ENCODE measurements around the gene EPHB2. TPM values are rescaled to one million over a fixed set of nuclear protein-coding genes. Genes with fewer than 3 reads are reported as not detected.

The EPHB2 gene
- total and polyA plus RNA-seq, 7 experiments from 2014 or later: 0.27 to 2.2 (median 0.49) TPM; not detected in 3

DNA sequence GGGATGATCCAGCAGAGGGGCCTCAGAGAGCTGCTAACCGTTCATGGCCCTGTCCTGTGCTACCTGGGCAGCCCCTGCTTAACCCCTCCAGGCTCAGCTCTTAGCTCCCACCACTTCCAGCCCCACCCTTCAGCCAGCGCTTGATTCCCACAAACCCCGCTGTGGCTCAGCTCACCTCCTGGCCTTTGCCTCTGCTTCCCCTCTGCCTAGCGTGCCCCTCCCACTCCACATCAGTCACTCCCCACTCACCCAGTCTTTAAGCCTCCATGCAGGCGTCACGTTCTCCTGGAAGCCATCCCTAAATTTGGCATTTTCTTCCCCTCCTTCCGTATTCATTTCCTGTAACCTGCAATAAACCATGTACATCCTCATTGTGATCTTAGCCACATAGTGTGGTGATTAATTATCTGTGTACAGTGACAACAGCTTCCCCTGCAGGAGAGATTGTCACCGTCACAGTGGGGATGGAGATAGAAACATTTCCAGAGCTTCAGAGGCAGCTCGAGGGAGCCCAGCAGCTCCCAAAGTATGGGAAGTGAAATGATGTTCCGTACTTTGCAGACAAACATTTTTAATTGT lies 65.5 kb downstream of the EPHB2 start:
- Histone ChIP-seq H3K27ac (ENCODE audit: low read depth, low read length) (no peak overlapping the region), H3K27me3 (ENCODE audit: control insufficient read depth in 2 of 2, insufficient read depth in 2 of 2, low read length in 2 of 2) (no peaks in the 10 kb centered on the region), H3K9me3 (ENCODE audit: control insufficient read depth in 2 of 3, low read length in 3 of 3) (no peaks in the 10 kb centered on the region), H3K36me3 (ENCODE audit: control insufficient read depth in 2 of 3, insufficient read depth in 3 of 3, low read length in 3 of 3) (no peaks in the 10 kb centered on the region), H3K4me3 (ENCODE audit: low read length) (no peak overlapping the region), H3K4me1 (ENCODE audit: control insufficient read depth in 2 of 2, insufficient read depth in 2 of 2, low read length in 2 of 2) (no peaks in the 10 kb centered on the region)
- ChIA-PET CTCF (interaction anchor here (0.6 kb wide), 1 partner anchor 272 kb away, joined by 3 read pairs; no protein-coding TSS in a partner anchor), POLR2A (no interaction called here)
- Mint-ChIP-seq H3K36me3 (no peaks in the 10 kb centered on the region), H3K27me3 (peaks cover 4 to 28% (median 18%) of the 10 kb centered on the region in 5 donors), H3K9me3 (peaks cover 0 to 2% (median 0%) of the 10 kb centered on the region in 11 donors), H3K4me3 (no peak overlapping the region), H3K4me1 (peaks cover 0 to 6% (median 0%) of the 10 kb centered on the region in 7 donors), H3K27ac (no peak overlapping the region)
- DNase-seq (no peak), ATAC-seq (no peak)
- intact Hi-C loops (cut with micrococcal nuclease): no loop called here

DNA sequence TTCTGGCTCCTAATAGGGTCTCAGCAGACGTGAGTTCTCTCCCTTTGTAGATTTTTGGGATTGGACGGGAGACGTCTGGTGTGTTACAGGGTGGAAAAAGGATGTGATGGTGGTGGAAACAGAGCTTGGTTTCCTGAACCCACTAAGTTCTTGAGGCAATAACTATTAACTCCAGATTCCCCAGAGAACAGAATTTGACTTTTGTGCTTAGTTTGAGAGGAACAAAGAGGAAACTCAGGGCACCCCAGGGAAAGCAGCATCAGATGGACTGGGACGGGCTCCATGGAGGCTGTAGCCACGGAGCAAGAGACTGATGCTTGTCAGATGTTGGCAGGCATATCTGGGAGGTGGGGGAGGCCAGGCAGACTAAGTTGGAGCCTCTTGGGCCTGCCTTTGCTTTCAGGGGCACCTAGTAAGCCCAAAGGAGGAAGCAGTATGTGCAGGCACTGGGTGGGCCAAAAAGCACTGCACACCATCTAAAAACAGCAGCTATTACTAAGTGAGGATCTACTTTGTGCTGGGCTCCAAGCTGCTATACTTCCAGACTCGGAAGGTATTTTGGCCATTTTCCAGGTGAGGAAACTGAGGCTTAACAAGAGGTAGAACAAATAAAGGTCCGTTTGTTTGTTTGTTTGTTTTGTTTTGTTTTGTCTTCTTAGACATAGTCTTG lies 66.9 kb downstream of the EPHB2 start:
- Histone ChIP-seq H3K4me1 (ENCODE audit: control insufficient read depth in 2 of 2, insufficient read depth in 2 of 2, low read length in 2 of 2) (no peaks in the 10 kb centered on the region), H3K27ac (ENCODE audit: low read depth, low read length) (no peak overlapping the region), H3K9me3 (ENCODE audit: control insufficient read depth in 2 of 3, low read length in 3 of 3) (no peaks in the 10 kb centered on the region), H3K27me3 (ENCODE audit: control insufficient read depth in 2 of 2, insufficient read depth in 2 of 2, low read length in 2 of 2) (no peaks in the 10 kb centered on the region), H3K36me3 (ENCODE audit: control insufficient read depth in 2 of 3, insufficient read depth in 3 of 3, low read length in 3 of 3) (no peaks in the 10 kb centered on the region), H3K4me3 (ENCODE audit: low read length) (no peak overlapping the region)
- no peak for DNase-seq
- no peak overlapping the region for H3K4me3 Mint-ChIP-seq
- H3K27ac Mint-ChIP-seq: no peak overlapping the region
- no peaks in the 10 kb centered on the region for H3K36me3 Mint-ChIP-seq
- intact Hi-C loops (cut with micrococcal nuclease): no loop called here
- H3K4me1 Mint-ChIP-seq: peaks cover 0 to 6% (median 0%) of the 10 kb centered on the region in 7 donors
- H3K27me3 Mint-ChIP-seq: peaks cover 4 to 28% (median 18%) of the 10 kb centered on the region in 5 donors
- ChIA-PET POLR2A (no interaction called here), CTCF (no interaction called here)
- peaks cover 0 to 2% (median 0%) of the 10 kb centered on the region in 11 donors for H3K9me3 Mint-ChIP-seq
- no peak for ATAC-seq

DNA sequence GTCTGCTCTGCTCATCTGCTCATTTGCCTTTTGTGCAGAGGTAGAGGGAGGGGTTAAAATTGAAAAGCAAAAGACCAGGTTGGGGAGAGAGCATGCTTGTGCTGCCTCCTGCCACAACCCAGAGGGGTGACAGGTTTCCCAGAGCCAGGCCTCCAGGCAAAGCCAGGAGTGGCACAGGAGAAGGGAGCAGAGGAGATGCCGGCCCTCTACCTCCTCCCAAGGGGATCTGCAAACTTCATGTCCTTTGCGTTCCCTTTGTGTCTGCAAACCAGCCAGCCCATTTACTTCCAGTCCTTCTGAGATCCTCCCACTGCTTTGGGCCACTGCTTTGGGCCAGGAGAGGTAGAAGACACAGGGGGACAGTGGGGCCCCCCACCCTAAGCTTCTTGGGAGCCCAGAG lies 67.8 kb downstream of the EPHB2 start:
- Mint-ChIP-seq H3K27me3 (peaks cover 4 to 28% (median 18%) of the 10 kb centered on the region in 5 donors), H3K4me3 (no peak overlapping the region), H3K4me1 (peaks cover 0 to 6% (median 0%) of the 10 kb centered on the region in 7 donors), H3K27ac (no peak overlapping the region), H3K36me3 (no peaks in the 10 kb centered on the region), H3K9me3 (peaks cover 0 to 2% (median 0%) of the 10 kb centered on the region in 11 donors)
- Histone ChIP-seq H3K27ac (ENCODE audit: low read depth, low read length) (no peak overlapping the region), H3K4me1 (ENCODE audit: control insufficient read depth in 2 of 2, insufficient read depth in 2 of 2, low read length in 2 of 2) (no peaks in the 10 kb centered on the region), H3K36me3 (ENCODE audit: control insufficient read depth in 2 of 3, insufficient read depth in 3 of 3, low read length in 3 of 3) (no peaks in the 10 kb centered on the region), H3K4me3 (ENCODE audit: low read length) (no peak overlapping the region), H3K27me3 (ENCODE audit: control insufficient read depth in 2 of 2, insufficient read depth in 2 of 2, low read length in 2 of 2) (no peaks in the 10 kb centered on the region), H3K9me3 (ENCODE audit: control insufficient read depth in 2 of 3, low read length in 3 of 3) (no peaks in the 10 kb centered on the region)
- intact Hi-C loops (cut with micrococcal nuclease): no loop called here
- CTCF ChIA-PET: no interaction called here
- POLR2A ChIA-PET: no interaction called here
- no peak for ATAC-seq
- DNase-seq: no peak

DNA sequence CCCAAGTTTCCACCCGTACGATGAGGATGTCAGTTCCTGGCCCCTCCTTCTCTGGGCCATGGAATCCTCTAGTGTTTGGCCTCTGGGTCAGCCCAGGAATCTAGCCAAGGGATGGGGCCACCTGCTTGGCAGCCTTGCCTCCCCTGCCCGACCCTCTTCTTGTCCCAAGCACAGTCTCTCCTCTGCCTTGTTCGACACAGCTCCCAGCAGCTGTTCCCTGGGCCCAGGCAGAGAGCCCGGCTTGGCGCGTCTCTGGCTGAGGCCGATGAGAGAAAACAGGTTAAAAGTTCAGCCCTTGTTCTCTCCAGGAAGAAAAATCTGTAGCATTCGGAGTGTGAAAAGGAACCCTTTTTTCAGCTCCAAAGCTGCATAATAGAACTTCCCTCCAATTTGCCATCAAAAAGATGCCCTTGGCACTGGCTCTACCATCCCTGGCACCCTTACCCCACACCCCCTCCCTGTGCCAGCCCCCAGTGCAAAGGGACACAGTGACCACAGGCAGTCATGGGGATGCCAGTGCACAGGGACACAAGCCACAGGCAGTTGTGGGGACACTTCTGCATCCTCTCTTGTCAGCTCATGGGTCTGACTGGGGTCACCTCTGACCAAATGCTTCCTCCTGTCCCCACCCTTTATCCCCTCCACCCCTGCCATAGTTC lies 68.4 kb downstream of the EPHB2 start:
- Histone ChIP-seq H3K9me3 (ENCODE audit: control insufficient read depth in 2 of 3, low read length in 3 of 3) (no peaks in the 10 kb centered on the region), H3K36me3 (ENCODE audit: control insufficient read depth in 2 of 3, insufficient read depth in 3 of 3, low read length in 3 of 3) (no peaks in the 10 kb centered on the region), H3K27me3 (ENCODE audit: control insufficient read depth in 2 of 2, insufficient read depth in 2 of 2, low read length in 2 of 2) (no peaks in the 10 kb centered on the region), H3K27ac (ENCODE audit: low read depth, low read length) (no peak overlapping the region), H3K4me3 (ENCODE audit: low read length) (no peak overlapping the region), H3K4me1 (ENCODE audit: control insufficient read depth in 2 of 2, insufficient read depth in 2 of 2, low read length in 2 of 2) (no peaks in the 10 kb centered on the region)
- peaks cover 0 to 2% (median 0%) of the 10 kb centered on the region in 11 donors for H3K9me3 Mint-ChIP-seq
- DNase-seq (no peak), ATAC-seq (no peak)
- peaks cover 4 to 28% (median 17%) of the 10 kb centered on the region in 5 donors for H3K27me3 Mint-ChIP-seq
- no peak overlapping the region for H3K27ac Mint-ChIP-seq
- peaks cover 0 to 6% (median 0%) of the 10 kb centered on the region in 7 donors for H3K4me1 Mint-ChIP-seq
- intact Hi-C loops (cut with micrococcal nuclease): no loop called here
- H3K36me3 Mint-ChIP-seq: no peaks in the 10 kb centered on the region
- H3K4me3 Mint-ChIP-seq: no peak overlapping the region
- CTCF ChIA-PET: no interaction called here
- POLR2A ChIA-PET: no interaction called here

DNA sequence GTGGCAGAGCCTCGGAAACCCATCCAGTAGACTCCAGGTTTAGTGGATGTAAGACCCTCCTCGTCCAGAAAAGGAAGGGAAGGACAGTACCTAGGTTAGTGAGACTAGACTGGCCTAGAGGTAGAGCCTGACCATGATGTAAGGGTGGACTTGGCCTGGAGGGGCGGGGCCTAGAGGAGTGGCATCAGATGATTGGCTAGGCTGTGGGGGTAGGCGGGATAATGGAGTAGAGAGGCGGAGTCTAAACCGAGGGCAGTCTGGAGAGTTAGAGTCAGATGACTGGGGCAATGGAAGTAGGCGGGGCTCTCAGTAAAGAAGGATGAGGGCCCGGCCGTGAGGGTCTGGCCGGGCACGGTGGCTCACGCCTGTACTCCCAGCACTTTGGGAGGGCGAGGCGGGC lies 70.1 kb downstream of the EPHB2 start:
- H3K27me3 Mint-ChIP-seq: peaks cover 4 to 26% (median 15%) of the 10 kb centered on the region in 5 donors
- ChIA-PET CTCF (no interaction called here), POLR2A (no interaction called here)
- no peaks in the 10 kb centered on the region for H3K36me3 Mint-ChIP-seq
- peaks cover 0 to 6% (median 0%) of the 10 kb centered on the region in 7 donors for H3K4me1 Mint-ChIP-seq
- Histone ChIP-seq H3K9me3 (ENCODE audit: control insufficient read depth in 2 of 3, low read length in 3 of 3) (no peaks in the 10 kb centered on the region), H3K4me1 (ENCODE audit: control insufficient read depth in 2 of 2, insufficient read depth in 2 of 2, low read length in 2 of 2) (no peaks in the 10 kb centered on the region), H3K27me3 (ENCODE audit: control insufficient read depth in 2 of 2, insufficient read depth in 2 of 2, low read length in 2 of 2) (no peaks in the 10 kb centered on the region), H3K27ac (ENCODE audit: low read depth, low read length) (no peak overlapping the region), H3K36me3 (ENCODE audit: control insufficient read depth in 2 of 3, insufficient read depth in 3 of 3, low read length in 3 of 3) (no peaks in the 10 kb centered on the region), H3K4me3 (ENCODE audit: low read length) (no peak overlapping the region)
- ATAC-seq: no peak
- peaks cover 0 to 2% (median 0%) of the 10 kb centered on the region in 11 donors for H3K9me3 Mint-ChIP-seq
- H3K27ac Mint-ChIP-seq: no peak overlapping the region
- no peak for DNase-seq
- intact Hi-C loops (cut with micrococcal nuclease): no loop called here
- H3K4me3 Mint-ChIP-seq: no peak overlapping the region

DNA sequence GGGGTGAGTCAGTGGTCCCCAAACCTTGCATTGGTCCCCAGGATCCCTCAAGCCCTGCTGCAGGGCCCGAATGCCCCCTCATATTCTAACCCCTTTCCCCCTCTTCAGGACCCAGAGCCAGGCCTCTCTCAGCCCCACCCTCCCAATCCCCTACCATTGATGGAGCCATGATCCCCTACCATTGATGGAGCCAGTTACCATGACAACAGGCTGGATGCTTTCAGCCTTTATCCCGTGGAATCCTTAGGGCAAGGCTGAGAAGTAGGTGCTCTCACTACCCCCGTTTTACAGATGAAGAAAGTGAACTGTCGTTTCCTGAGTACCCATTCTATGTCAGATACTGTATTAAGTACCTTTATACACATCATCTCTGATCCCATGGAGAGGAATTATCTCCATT lies 70.8 kb downstream of the EPHB2 start:
- H3K27ac Mint-ChIP-seq: no peak overlapping the region
- DNase-seq: no peak
- peaks cover 0 to 2% (median 0%) of the 10 kb centered on the region in 11 donors for H3K9me3 Mint-ChIP-seq
- intact Hi-C loops (cut with micrococcal nuclease): no loop called here
- Histone ChIP-seq H3K27me3 (ENCODE audit: control insufficient read depth in 2 of 2, insufficient read depth in 2 of 2, low read length in 2 of 2) (no peaks in the 10 kb centered on the region), H3K9me3 (ENCODE audit: control insufficient read depth in 2 of 3, low read length in 3 of 3) (no peaks in the 10 kb centered on the region), H3K27ac (ENCODE audit: low read depth, low read length) (no peak overlapping the region), H3K36me3 (ENCODE audit: control insufficient read depth in 2 of 3, insufficient read depth in 3 of 3, low read length in 3 of 3) (no peaks in the 10 kb centered on the region), H3K4me3 (ENCODE audit: low read length) (no peak overlapping the region), H3K4me1 (ENCODE audit: control insufficient read depth in 2 of 2, insufficient read depth in 2 of 2, low read length in 2 of 2) (no peaks in the 10 kb centered on the region)
- ATAC-seq: no peak
- H3K36me3 Mint-ChIP-seq: no peaks in the 10 kb centered on the region
- peaks cover 0 to 24% (median 15%) of the 10 kb centered on the region in 5 donors for H3K27me3 Mint-ChIP-seq
- peaks cover 0 to 2% (median 0%) of the 10 kb centered on the region in 7 donors for H3K4me1 Mint-ChIP-seq
- ChIA-PET POLR2A (no interaction called here), CTCF (no interaction called here)
- H3K4me3 Mint-ChIP-seq: no peak overlapping the region

Measured in naive thymus-derived CD4-positive, alpha-beta T cell (primary cell).